Psoas muscle (tissue), 8 donors: Measurements from ENCODE around the gene CIB1. TPM values are rescaled to one million over a fixed set of nuclear protein-coding genes. Genes with fewer than 3 reads are reported as not detected.

Experiments
- ATAC-seq, 4 donors: fragments of 200-7000 bp; cut with Tn5 transposase; one replicate each; pipeline ENCODE4 v1.9.1; 2020; ENCODE audit warnings: moderate library complexity in 3 of 4, mild to moderate bottlenecking in 2 of 4
- DNase-seq, 2 donors: peaks; one replicate each; pipeline ENCODE4 v3.0.0-alpha.2; 2020
- H3K27ac ChIP-seq: fragments of 200-600 bp; one replicate; pipeline ENCODE4 v1.8.0; 2022
- H3K27me3 ChIP-seq, 3 donors: fragments of 200-600 bp in 1 of 3; one replicate each; pipeline versions ENCODE4 v1.6.1 to v1.8.0; 2013 to 2022; ENCODE audit warnings: low read length in 2 of 3, mild to moderate bottlenecking in 2 of 3, moderate library complexity in 1 of 3; ENCODE audit not compliant: insufficient read depth in 3 of 3
- H3K36me3 ChIP-seq, 2 donors: fragments of 200-600 bp in 1 of 2; one replicate each; pipeline versions ENCODE4 v1.6.1 to v1.8.0; 2013 to 2022; ENCODE audit warnings: low read depth in 1 of 2, mild to moderate bottlenecking in 1 of 2, moderate library complexity in 1 of 2; ENCODE audit not compliant: insufficient read depth in 1 of 2
- H3K4me1 ChIP-seq: fragments of 200-600 bp; one replicate; pipeline ENCODE4 v1.8.0; 2022
- H3K4me3 ChIP-seq: fragments of 200-600 bp; one replicate; pipeline ENCODE4 v1.8.0; 2022; ENCODE audit warnings: mild to moderate bottlenecking
- H3K9me3 ChIP-seq: fragments of 200-600 bp; one replicate; pipeline ENCODE4 v1.8.0; 2022
- CTCF ChIP-seq: fragments of 200-600 bp; IDR thresholded peaks from one replicate; pipeline ENCODE4 v1.8.0; 2022; ENCODE audit warnings: antibody characterized with exemption
- WGBS, 3 donors: extraction: QIAGEN DNeasy Blood & Tissue Kit; methylation state at CpG; one replicate each; pipeline versions ENCODE4 v1.1.6 to v1.1.7; 2013; 5-methylcytosine and 5-hydroxymethylcytosine counted together
- intact Hi-C, 2 donors: fragments of 100-400 bp; cut with DNase I; formaldehyde crosslinking; loops; one replicate each; pipeline versions ENCODE4 v1.11.0 to v1.14.2; 2022
- polyA plus RNA-seq, 3 donors: library from polyadenylated mRNA; stranded (reverse); fragments of 200-250 nt; gene quantifications; one replicate each; pipeline ENCODE4 v1.2.3, GENCODE V29; 2013
- total RNA-seq, 4 donors: library from RNA; stranded (reverse); fragmentation: NEBNext Ultra II Directional in 2 of 4; extraction: Animal tissue kit (Norgen Biotek cat#: 25700) in 2 of 4; gene quantifications; one replicate each; pipeline versions ENCODE4 v1.2.1 to v1.2.4, GENCODE V29; 2021 to 2023
- donor health status: healthy with polysubstance abuse.
- donor health status: DM: no; HTN: no; CAD: no; lungs with moderate emphysema.
- donor health status: Bipolar disorder and iron deficiency.
- donor health status: healthy.
- donor health status: DM: yes; HTN: yes; CAD: no.
- donor health status: DM: no; HTN: no; CAD: no.
- donor health status: DM: no; HTN: no; CAD: no.
- donor health status: DM: yes; HTN: yes; CAD: no.

CIB1 gene
- total and polyA plus RNA-seq, 7 donors, result 45.7 to 154 (median 58.1) TPM

DNA sequence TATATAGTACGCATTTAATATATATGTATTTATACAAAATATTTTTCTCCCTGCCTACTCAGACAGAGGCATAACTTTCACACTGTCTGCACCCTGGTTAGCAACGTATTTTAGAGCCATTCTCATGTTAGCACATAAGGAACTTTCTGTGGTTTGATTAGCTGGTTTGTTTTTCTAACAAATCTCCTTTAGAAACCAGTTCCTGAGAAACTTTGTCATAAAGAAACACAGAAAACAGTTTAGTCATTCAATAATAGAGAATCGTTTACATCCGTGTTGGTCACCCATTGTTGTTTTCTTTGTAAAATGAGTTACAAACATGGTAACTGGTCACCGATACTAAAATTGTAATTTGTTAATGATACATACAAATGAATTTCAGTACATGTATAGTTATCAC, 25.8 kb upstream of the CIB1 start:
- no peaks in the 10 kb centered on the region for H3K9me3 ChIP-seq
- H3K36me3 ChIP-seq, result no peaks in the 10 kb centered on the region
- no peak overlapping the region for H3K4me3 ChIP-seq
- H3K4me1 ChIP-seq, result peaks cover 7% of the 10 kb centered on the region
- 86 to 92% (median 89%) methylated on average over 5 of the region's 5 CpGs for WGBS, 3 donors
- no peaks in the 10 kb centered on the region for H3K27me3 ChIP-seq
- DNase-seq (no peak), ATAC-seq (no peak)
- intact Hi-C loops, result no loop called here
- H3K27ac ChIP-seq, result no peak overlapping the region
- no peak for TF ChIP-seq CTCF

- no peak overlapping the region for H3K27ac ChIP-seq
- no peak for DNase-seq
- WGBS, 3 donors, result 68 to 77% (median 75%) methylated on average over 7 of the region's 7 CpGs
Observed at GRCh38 chr15:90257776-90258175, 24.0 kb upstream of the CIB1 start.

GRCh38 chr15:90249203-90249863, 15.6 kb upstream of the CIB1 start, which contains the start of gene TTLL13:
TSS of gene TTLL13 (plus strand) at chr15:90249556. CDS start at chr15:90250631, 1,075 bp downstream.
- no peak for TF ChIP-seq CTCF
- H3K4me3 ChIP-seq, result peak within 1 kb of the TSS; percentile 74
- 0 to 1% (median 1%) methylated on average over 37 to 44 of the region's 44 CpGs for WGBS, 3 donors
- DNase-seq (peak; percentile 95 to 98), ATAC-seq (peak; percentile 94 to 99 (median 96))
- no peaks in the 10 kb centered on the region for H3K27me3 ChIP-seq
- intact Hi-C loops, result no loop called here
- no peak within 1 kb of the TSS for H3K27ac ChIP-seq
- H3K4me1 ChIP-seq, result peaks cover 8% of the 10 kb centered on the region
- H3K36me3 ChIP-seq, result no peaks in the 10 kb centered on the region
- no peaks in the 10 kb centered on the region for H3K9me3 ChIP-seq

More at GRCh38 chr15:90257776-90258175, 24.0 kb upstream of the CIB1 start:
- Histone ChIP-seq H3K4me1 (no peaks in the 10 kb centered on the region), H3K27me3 (no peaks in the 10 kb centered on the region), H3K36me3 (no peaks in the 10 kb centered on the region), H3K9me3 (no peaks in the 10 kb centered on the region), H3K4me3 (no peak overlapping the region)
- TF ChIP-seq CTCF, result no peak
- no peak for ATAC-seq
- intact Hi-C loops, result no loop called here

DNA sequence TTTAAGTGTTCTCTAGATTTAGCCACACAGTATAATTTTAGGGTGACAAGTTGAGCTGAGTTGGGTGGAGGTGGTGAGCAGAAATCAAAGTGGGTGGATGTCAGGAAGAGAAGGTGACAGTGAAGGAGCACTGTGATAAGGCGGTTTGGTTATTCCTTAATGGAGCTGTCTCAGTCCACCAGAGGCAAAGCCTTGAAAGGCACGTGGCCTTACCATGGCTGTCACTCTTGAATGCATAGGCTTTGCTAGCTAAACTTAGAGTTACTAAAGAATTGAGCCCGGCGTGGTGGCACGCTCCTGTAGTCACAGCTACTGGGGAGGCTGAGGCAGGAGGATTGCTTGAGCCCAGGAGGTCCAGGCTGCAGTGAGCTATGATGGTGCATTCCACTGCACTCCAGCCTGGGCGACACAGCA, 15.1 kb upstream of the CIB1 start:
- peaks cover 8% of the 10 kb centered on the region for H3K4me1 ChIP-seq
- 66 to 77% (median 68%) methylated on average over 6 of the region's 6 CpGs for WGBS, 3 donors
- DNase-seq (no peak), ATAC-seq (peak in 2 of 4 donors; percentile 7 to 16)
- no peaks in the 10 kb centered on the region for H3K36me3 ChIP-seq
- intact Hi-C loops, result no loop called here
- H3K9me3 ChIP-seq, result no peaks in the 10 kb centered on the region
- no peak for TF ChIP-seq CTCF
- peak overlapping the region; percentile 74 for H3K4me3 ChIP-seq
- H3K27ac ChIP-seq, result no peak overlapping the region
- H3K27me3 ChIP-seq, result no peaks in the 10 kb centered on the region
